Naive thymus-derived CD4-positive, alpha-beta T cell (primary cell): ENCODE data around the gene SLC6A6. TPM values are rescaled to one million over a fixed set of nuclear protein-coding genes. Genes with fewer than 3 reads are reported as not detected.

Source experiments
- ATAC-seq: fragments of 150-1000 bp; cut with Tn5 transposase; 2 replicates; pipeline ENCODE4 v1.10.0; 2021; ENCODE audit warnings: mild to moderate bottlenecking, moderate library complexity
- CTCF ChIA-PET: fragments of 350-600 bp; sonication (Branson Sonifier 250); formaldehyde crosslinking; loops from one replicate; lab custom pipeline; 2021; ENCODE audit warnings: antibody characterized with exemption; lab: Charles Lee
- POLR2A ChIA-PET: fragments of 350-600 bp; sonication (Branson Sonifier 250); formaldehyde crosslinking; loops from one replicate; lab custom pipeline; 2021; ENCODE audit warnings: antibody characterized with exemption, inconsistent platforms; lab: Charles Lee
- DNase-seq, 9 donors: peaks; one replicate each; pipeline versions ENCODE4 v3.0.0 to v3.0.0-alpha.2; 2020 to 2022; ENCODE audit warnings: mixed read lengths in 1 of 9
- H3K27ac ChIP-seq: one replicate; pipeline ENCODE4 v1.7.0; 2013; ENCODE audit warnings: mild to moderate bottlenecking, low read depth, low read length, moderate library complexity
- H3K27me3 ChIP-seq, 2 donors: one replicate each; pipeline ENCODE4 v1.7.0; 2013; ENCODE audit warnings: low read length in 2 of 2, mild to moderate bottlenecking in 2 of 2, moderate library complexity in 2 of 2; ENCODE audit not compliant: control insufficient read depth in 2 of 2, insufficient read depth in 2 of 2
- H3K36me3 ChIP-seq, 3 experiments: 1 replicate in 2 of 3; 2 replicates in 1 of 3; pipeline ENCODE4 v1.7.0; 2013; ENCODE audit warnings: low read length in 3 of 3, mild to moderate bottlenecking in 3 of 3, moderate library complexity in 1 of 3; ENCODE audit not compliant: insufficient read depth in 3 of 3, control insufficient read depth in 2 of 3
- H3K4me1 ChIP-seq, 2 donors: one replicate each; pipeline ENCODE4 v1.7.0; 2013; ENCODE audit warnings: low read length in 2 of 2, mild to moderate bottlenecking in 2 of 2, moderate library complexity in 1 of 2; ENCODE audit not compliant: control insufficient read depth in 2 of 2, insufficient read depth in 2 of 2
- H3K4me3 ChIP-seq: 2 replicates; pipeline ENCODE4 v1.7.0; 2013; ENCODE audit warnings: mild to moderate bottlenecking, low read length
- H3K9me3 ChIP-seq, 3 experiments: 1 replicate in 2 of 3; 2 replicates in 1 of 3; pipeline ENCODE4 v1.7.0; 2013; ENCODE audit warnings: low read length in 3 of 3; ENCODE audit not compliant: control insufficient read depth in 2 of 3
- H3K27ac Mint-ChIP-seq, 9 donors: one replicate each; pipeline ENCODE4 v1.8.0; 2020 to 2022; ENCODE audit warnings: mixed read lengths in 9 of 9, mild to moderate bottlenecking in 8 of 9, moderate library complexity in 5 of 9, inconsistent platforms in 2 of 9
- H3K27me3 Mint-ChIP-seq, 5 donors: one replicate each; pipeline ENCODE4 v1.8.0; 2021 to 2022; ENCODE audit warnings: mixed read lengths in 5 of 5, mild to moderate bottlenecking in 1 of 5
- H3K36me3 Mint-ChIP-seq, 5 donors: one replicate each; pipeline ENCODE4 v1.8.0; 2020 to 2022; ENCODE audit warnings: mixed read lengths in 5 of 5, mild to moderate bottlenecking in 3 of 5, inconsistent platforms in 1 of 5
- H3K4me1 Mint-ChIP-seq, 7 donors: one replicate each; pipeline ENCODE4 v1.8.0; 2020 to 2022; ENCODE audit warnings: mixed read lengths in 7 of 7, mild to moderate bottlenecking in 3 of 7, inconsistent platforms in 1 of 7
- H3K4me3 Mint-ChIP-seq, 10 donors: one replicate each; pipeline ENCODE4 v1.8.0; 2020 to 2022; ENCODE audit warnings: mild to moderate bottlenecking in 10 of 10, mixed read lengths in 10 of 10, moderate library complexity in 6 of 10, inconsistent platforms in 2 of 10
- H3K9me3 Mint-ChIP-seq, 11 donors: one replicate each; pipeline ENCODE4 v1.8.0; 2020 to 2022; ENCODE audit warnings: mixed read lengths in 11 of 11, mild to moderate bottlenecking in 4 of 11, inconsistent platforms in 1 of 11, moderate library complexity in 1 of 11
- intact Hi-C, 2 donors: fragments of 100-400 bp; cut with micrococcal nuclease; formaldehyde crosslinking; loops; one replicate each; pipeline ENCODE4 v1.15.1; 2023
- polyA plus RNA-seq, 2 donors: library from polyadenylated mRNA; unstranded; fragments of 300-500 nt; fragmentation: Illumina TruSeq; gene quantifications; one replicate each; pipeline ENCODE4 v1.2.3, GENCODE V29; 2021
- total RNA-seq, 6 experiments: library from RNA in 5 of 6; stranded (reverse) in 5 of 6; gene quantifications; 1 replicate in 5 of 6; 2 replicates in 1 of 6; pipeline ENCODE4 v1.2.3 and lab custom pipeline; 2021 to 2026

The SLC6A6 gene
- total and polyA plus RNA-seq, 7 experiments from 2014 or later, result 3.0 to 87.5 (median 35.2) TPM

DNA sequence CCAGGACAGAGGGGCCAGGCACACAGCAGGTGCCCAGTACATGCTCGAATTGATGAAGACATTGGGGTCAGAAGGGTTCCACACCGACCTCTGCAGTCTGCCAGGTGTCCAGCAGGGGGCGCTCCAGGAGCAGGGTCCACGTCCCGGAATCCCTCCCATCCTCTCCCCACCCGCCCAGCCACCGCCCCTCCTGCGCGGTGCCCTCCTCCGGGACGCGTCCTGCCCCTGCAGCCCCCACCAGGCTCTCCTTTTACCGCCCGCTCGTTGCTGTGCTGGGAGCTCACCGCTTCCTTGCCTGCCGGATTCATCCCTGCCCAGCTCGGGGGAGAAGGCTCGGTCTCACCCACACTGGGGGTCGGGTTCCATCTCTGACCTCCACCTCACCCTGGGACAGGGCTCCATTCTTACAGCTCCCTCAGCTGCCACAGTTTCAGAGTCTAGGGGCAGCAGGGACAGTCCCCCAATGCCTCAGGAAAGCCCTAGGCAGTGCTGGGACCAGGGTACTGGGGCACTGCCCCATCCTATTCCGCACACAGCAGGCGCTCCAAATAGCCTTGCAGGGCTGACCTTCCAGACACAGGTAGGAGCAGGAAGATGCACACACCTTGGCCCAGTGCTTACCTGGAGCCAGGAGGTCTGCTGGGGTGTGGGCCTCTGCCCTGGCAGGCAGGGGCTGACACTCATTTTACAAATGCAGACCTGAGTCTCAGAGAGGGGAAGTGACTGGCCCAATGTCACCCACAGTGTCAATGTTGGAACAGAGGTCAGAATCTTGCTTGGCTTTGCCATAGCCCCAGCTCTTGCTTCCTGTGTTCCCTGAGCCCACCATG lies 106.8 kb downstream of the SLC6A6 start:
- no peaks in the 10 kb centered on the region for H3K9me3 ChIP-seq
- no peaks in the 10 kb centered on the region for H3K27me3 ChIP-seq
- peak overlapping the region in 1 of 9 donors; percentile 72 for H3K27ac Mint-ChIP-seq
- no peak overlapping the region for H3K4me3 ChIP-seq
- ChIA-PET CTCF (interaction anchor here (0.9 to 2.9 kb wide), 3 partner anchors 9 to 412 kb away, joined by 3 to 9 read pairs (median 5); no protein-coding TSS in a partner anchor), POLR2A (interaction anchor here (0.6 kb wide), 1 partner anchor 10 kb away, joined by 7 read pairs; no protein-coding TSS in a partner anchor)
- intact Hi-C loops, result loop anchor here (1.0 kb wide), 1 partner anchor 412 kb away; no protein-coding TSS in a partner anchor
- H3K27ac ChIP-seq, result no peak overlapping the region
- H3K4me1 Mint-ChIP-seq, result peaks cover 0 to 13% (median 5%) of the 10 kb centered on the region in 7 donors
- H3K4me3 Mint-ChIP-seq, result peak overlapping the region in 1 of 10 donors; percentile 50
- H3K9me3 Mint-ChIP-seq, result no peaks in the 10 kb centered on the region
- H3K27me3 Mint-ChIP-seq, result peaks cover 0 to 5% (median 0%) of the 10 kb centered on the region in 5 donors
- peak; percentile 70 for ATAC-seq
- H3K4me1 ChIP-seq, result no peaks in the 10 kb centered on the region
- no peaks in the 10 kb centered on the region for H3K36me3 Mint-ChIP-seq
- H3K36me3 ChIP-seq, result no peaks in the 10 kb centered on the region
- DNase-seq, result peak; percentile 15 to 78 (median 48)

DNA sequence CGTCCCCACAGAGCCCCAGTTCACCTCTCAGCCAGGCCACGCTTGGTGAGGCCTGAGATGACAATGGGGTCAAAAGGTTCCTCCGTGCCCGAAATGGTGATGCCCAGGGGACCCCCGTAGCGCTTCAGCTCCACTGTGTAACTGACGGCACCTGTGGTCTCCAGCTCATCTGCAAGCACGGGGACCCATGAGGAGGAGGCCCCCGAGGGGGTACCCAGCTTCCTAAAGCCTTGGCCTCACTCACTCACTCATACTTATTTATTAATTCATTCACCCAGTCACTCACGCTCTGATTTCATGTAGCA lies 107.3 kb downstream of the SLC6A6 start:
- Histone ChIP-seq H3K36me3 (no peaks in the 10 kb centered on the region), H3K4me3 (no peak overlapping the region), H3K9me3 (no peaks in the 10 kb centered on the region), H3K27me3 (no peaks in the 10 kb centered on the region), H3K27ac (no peak overlapping the region), H3K4me1 (no peaks in the 10 kb centered on the region)
- no peak overlapping the region for H3K4me3 Mint-ChIP-seq
- peaks cover 0 to 2% (median 0%) of the 10 kb centered on the region in 5 donors for H3K27me3 Mint-ChIP-seq
- H3K36me3 Mint-ChIP-seq, result no peaks in the 10 kb centered on the region
- no peaks in the 10 kb centered on the region for H3K9me3 Mint-ChIP-seq
- POLR2A ChIA-PET, result interaction anchor here (0.5 kb wide), 1 partner anchor 579 kb away, joined by 3 read pairs; no protein-coding TSS in a partner anchor
- CTCF ChIA-PET, result interaction anchor here (1.9 to 2.9 kb wide), 2 partner anchors 9 to 412 kb away, joined by 5 to 9 read pairs; no protein-coding TSS in a partner anchor
- intact Hi-C loops, result loop anchor here (1.0 kb wide), 1 partner anchor 412 kb away; no protein-coding TSS in a partner anchor
- DNase-seq, result no peak
- peaks cover 0 to 13% (median 5%) of the 10 kb centered on the region in 7 donors for H3K4me1 Mint-ChIP-seq
- no peak overlapping the region for H3K27ac Mint-ChIP-seq
- no peak for ATAC-seq

DNA sequence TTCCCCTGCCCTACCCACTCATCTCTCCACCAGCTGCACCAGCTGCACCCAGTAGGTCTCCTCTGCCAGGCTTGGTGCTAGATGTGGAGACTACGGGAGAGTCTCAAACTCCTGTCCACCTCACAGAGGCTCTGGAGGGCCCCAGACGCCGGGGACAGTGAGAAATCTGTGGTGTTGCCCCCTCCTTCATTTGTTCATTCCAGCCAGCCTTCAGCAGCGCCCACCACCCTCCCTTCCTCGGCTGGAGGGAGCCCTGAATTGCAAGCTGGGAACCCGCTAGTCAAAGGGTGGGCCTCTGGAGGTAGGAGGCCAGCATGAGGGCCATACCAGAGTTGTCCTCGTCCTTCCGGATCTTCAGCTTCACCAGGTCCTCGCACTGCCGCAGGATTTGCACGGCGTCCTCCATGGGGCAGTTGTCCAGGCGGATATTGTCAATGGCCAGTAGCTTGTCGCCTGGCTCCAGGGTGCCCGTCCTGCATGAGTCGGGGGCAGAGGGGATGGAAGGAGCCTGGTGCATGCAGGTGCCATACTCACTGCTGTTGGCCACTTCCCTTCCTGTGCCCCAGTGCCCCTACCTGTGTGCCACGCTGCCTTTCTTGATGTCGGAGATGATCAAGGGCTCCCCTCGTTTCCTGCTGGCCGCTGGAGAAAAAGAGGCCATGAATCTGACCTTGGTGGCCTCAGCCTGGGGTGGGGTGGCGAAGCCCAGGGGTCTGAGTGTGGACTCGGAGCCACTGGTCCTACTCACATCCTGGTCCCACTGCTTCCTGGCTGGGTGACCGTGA lies 108.6 kb downstream of the SLC6A6 start:
- Histone ChIP-seq H3K9me3 (no peaks in the 10 kb centered on the region), H3K27me3 (no peaks in the 10 kb centered on the region), H3K36me3 (no peaks in the 10 kb centered on the region), H3K27ac (no peak overlapping the region), H3K4me1 (no peaks in the 10 kb centered on the region), H3K4me3 (no peak overlapping the region)
- DNase-seq, result no peak
- no peaks in the 10 kb centered on the region for H3K36me3 Mint-ChIP-seq
- H3K4me1 Mint-ChIP-seq, result peaks cover 0 to 13% (median 5%) of the 10 kb centered on the region in 7 donors
- ATAC-seq, result no peak
- POLR2A ChIA-PET, result no interaction called here
- no peaks in the 10 kb centered on the region for H3K9me3 Mint-ChIP-seq
- H3K27ac Mint-ChIP-seq, result no peak overlapping the region
- CTCF ChIA-PET, result interaction anchor here (0.9 to 2.9 kb wide), 2 partner anchors 158 to 410 kb away, joined by 3 to 9 read pairs; no protein-coding TSS in a partner anchor
- no peak overlapping the region for H3K4me3 Mint-ChIP-seq
- H3K27me3 Mint-ChIP-seq, result no peaks in the 10 kb centered on the region
- intact Hi-C loops, result no loop called here

DNA sequence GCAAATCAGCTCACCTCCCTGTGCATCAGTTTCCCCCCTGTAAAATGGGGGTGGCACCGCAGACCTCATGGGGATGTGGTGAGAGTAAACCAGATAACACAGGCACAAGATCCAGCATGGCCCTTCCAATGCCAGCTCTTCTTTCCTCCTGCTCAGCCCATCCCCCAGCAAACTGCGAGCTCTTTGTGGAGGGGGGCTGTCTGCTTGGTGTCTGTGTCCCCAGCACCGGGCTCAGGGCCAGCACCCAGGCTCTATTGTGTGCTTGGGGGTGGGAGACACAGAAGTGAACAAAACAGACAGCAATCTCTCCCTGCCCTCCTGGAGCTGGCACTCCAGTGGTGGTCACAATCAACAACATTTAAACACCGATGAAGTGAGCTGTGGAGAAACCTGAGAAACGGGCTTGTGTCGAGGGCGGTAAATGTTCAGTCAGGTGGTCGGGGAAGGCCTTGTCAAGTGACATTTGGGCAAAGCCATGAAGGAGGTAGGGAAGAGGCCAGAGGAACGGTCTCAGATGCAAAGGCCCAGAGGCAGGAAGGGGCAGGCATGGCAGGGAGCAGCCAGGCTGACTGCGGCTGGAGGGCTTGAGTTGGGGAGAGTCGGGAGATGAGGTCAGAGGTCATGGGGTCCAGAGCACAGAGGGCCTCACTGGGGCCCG lies 109.3 kb downstream of the SLC6A6 start:
- Mint-ChIP-seq H3K9me3 (no peaks in the 10 kb centered on the region), H3K4me1 (peaks cover 0 to 13% (median 5%) of the 10 kb centered on the region in 7 donors), H3K36me3 (no peaks in the 10 kb centered on the region), H3K27ac (peak overlapping the region in 1 of 9 donors; percentile 32), H3K27me3 (no peaks in the 10 kb centered on the region), H3K4me3 (no peak overlapping the region)
- H3K27ac ChIP-seq, result no peak overlapping the region
- intact Hi-C loops, result no loop called here
- H3K4me1 ChIP-seq, result no peaks in the 10 kb centered on the region
- DNase-seq (no peak), ATAC-seq (no peak)
- CTCF ChIA-PET, result interaction anchor here (0.9 to 1.0 kb wide), 2 partner anchors 157 to 308 kb away, joined by 3 read pairs; no protein-coding TSS in a partner anchor
- H3K27me3 ChIP-seq, result no peaks in the 10 kb centered on the region
- no peaks in the 10 kb centered on the region for H3K36me3 ChIP-seq
- POLR2A ChIA-PET, result no interaction called here
- H3K4me3 ChIP-seq, result no peak overlapping the region
- no peaks in the 10 kb centered on the region for H3K9me3 ChIP-seq

DNA sequence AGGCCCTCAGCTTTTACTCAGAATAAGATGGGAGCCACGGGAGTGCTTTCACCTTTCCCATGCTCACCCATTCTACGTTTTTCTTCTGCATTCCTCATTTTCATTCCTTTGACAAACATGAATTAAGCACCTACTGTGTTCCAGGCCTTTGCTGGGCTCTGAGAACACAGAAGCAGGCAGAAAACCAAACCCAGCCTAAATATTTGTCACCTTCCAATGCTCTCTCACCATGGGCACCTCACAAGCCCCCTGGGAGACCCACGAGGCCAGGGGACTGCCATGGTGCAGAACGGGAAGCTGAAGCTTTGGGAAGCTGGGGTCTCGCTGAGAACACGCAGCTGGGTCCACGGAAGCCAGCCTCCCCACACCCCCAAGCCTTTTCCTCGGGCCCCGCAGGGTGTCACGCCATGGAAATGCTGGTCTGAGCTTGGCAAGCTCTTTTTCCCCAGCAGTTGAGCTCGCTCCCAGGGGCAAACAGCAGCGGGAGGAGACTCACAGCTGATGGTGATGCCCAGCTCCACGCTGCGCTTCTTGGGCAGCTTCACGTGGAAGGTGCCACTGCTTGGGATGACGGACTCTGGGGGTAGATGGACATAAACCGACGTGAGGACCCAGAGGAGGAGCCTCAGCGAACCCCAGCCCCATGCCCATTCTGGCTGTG lies 110.0 kb downstream of the SLC6A6 start:
- peaks cover 0 to 13% (median 5%) of the 10 kb centered on the region in 7 donors for H3K4me1 Mint-ChIP-seq
- H3K9me3 Mint-ChIP-seq, result no peaks in the 10 kb centered on the region
- no peak overlapping the region for H3K27ac ChIP-seq
- H3K4me1 ChIP-seq, result no peaks in the 10 kb centered on the region
- no peak overlapping the region for H3K4me3 Mint-ChIP-seq
- H3K27me3 ChIP-seq, result no peaks in the 10 kb centered on the region
- no peaks in the 10 kb centered on the region for H3K27me3 Mint-ChIP-seq
- intact Hi-C loops, result no loop called here
- ATAC-seq (no peak), DNase-seq (no peak)
- no peak overlapping the region for H3K4me3 ChIP-seq
- POLR2A ChIA-PET, result no interaction called here
- H3K36me3 Mint-ChIP-seq, result no peaks in the 10 kb centered on the region
- CTCF ChIA-PET, result interaction anchor here (0.9 to 1.1 kb wide), 3 partner anchors 157 to 409 kb away, joined by 3 to 4 read pairs (median 3); no protein-coding TSS in a partner anchor
- H3K27ac Mint-ChIP-seq, result no peak overlapping the region
- H3K36me3 ChIP-seq, result no peaks in the 10 kb centered on the region
- no peaks in the 10 kb centered on the region for H3K9me3 ChIP-seq

DNA sequence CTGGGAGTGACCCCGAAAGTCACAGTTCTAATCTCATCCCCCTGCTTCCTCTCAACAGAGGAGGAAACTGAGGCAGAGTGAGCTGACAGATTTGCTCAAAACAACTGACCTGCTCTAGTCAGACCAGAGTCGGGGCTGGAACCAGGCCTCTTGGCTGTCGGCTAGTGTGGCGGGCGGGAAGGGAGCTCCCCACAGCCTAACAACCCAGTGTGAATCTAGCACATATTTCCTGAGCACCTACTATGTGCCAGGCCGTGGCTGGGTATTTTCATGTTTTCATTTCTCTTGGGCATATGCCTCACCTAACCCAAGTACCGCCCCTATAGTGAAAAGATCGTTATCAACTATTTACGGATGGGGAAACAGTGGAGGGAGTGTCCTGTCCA lies 110.5 kb downstream of the SLC6A6 start:
- Mint-ChIP-seq H3K4me3 (no peak overlapping the region), H3K36me3 (no peaks in the 10 kb centered on the region), H3K27me3 (no peaks in the 10 kb centered on the region), H3K9me3 (no peaks in the 10 kb centered on the region), H3K27ac (no peak overlapping the region), H3K4me1 (peaks cover 0 to 13% (median 5%) of the 10 kb centered on the region in 7 donors)
- no peaks in the 10 kb centered on the region for H3K4me1 ChIP-seq
- ATAC-seq (no peak), DNase-seq (no peak)
- intact Hi-C loops, result no loop called here
- H3K27me3 ChIP-seq, result no peaks in the 10 kb centered on the region
- ChIA-PET POLR2A (no interaction called here), CTCF (interaction anchor here (0.6 to 1.1 kb wide), 3 partner anchors 208 to 408 kb away, joined by 3 to 5 read pairs (median 4); no protein-coding TSS in a partner anchor)
- H3K4me3 ChIP-seq, result no peak overlapping the region
- H3K9me3 ChIP-seq, result no peaks in the 10 kb centered on the region
- H3K36me3 ChIP-seq, result no peaks in the 10 kb centered on the region
- no peak overlapping the region for H3K27ac ChIP-seq
